Activated CD4-positive, alpha-beta T cell treated with anti-CD3 and anti-CD28 coated beads for 24 hours (primary cell): Measurements from ENCODE around the gene PLAU.
"Not testable (repeated sequence)": the region's sequence is repeated elsewhere in the genome, so short reads cannot be mapped to it uniquely, and the experiment has no call there.

Experiments
- DNase-seq, 2 donors: peaks; one replicate each; pipeline ENCODE4 v3.0.0-alpha.2; 2020; ENCODE audit warnings: low read depth in 2 of 2

PLAU gene

DNA sequence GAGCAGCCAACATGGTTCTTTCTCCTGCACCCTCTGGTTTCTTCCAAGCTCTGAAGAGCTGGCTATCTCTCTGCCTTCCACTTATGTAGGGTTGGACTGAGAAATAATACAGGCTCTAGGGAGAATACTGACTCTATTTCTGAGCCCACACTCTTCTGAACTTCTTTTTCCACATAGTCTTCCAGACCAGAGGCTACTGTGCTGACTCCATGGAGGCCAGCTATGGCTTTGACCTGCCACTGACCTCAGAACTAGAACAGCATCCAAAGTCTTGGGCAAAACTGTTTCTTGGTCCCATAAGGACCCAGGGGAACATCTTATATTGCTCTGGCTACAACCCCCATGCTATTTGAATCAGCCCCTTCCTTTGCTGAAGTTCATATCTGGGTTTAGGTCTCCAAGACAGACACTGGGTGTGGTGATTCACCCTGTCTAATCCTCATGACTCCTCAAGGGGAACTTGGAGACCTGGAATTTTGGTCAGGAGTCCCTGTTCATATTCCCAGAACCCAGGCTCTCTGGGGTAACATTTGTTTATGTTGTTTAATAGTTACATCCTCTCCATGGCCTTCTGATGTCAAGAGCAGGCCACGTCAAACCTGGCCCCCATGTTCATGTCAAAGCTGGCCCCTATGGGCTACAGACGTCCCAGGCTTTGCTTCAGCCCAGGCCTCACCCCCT lies 12.1 kb upstream of the PLAU start:
- DNase-seq: no peak

DNA sequence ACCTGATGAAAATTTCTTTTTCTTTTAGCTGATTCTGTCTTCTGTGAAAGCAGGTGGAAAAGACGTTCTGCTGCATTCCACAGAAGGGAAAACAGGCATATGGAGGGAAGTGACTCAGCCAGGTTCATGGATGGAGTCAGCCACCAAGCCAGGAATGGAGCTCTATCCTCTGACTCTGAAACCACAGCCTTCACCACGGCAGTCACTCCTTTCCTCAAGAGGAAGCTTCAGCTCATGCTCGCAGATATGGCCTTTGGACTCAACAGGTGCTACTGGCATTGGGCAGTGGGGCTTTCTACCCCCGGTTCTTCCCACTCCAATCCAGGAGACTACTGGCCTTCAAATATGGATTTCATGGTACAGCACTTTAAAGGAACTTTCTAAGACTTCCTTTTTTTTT lies 11.5 kb upstream of the PLAU start:
- DNase-seq: no peak

DNA sequence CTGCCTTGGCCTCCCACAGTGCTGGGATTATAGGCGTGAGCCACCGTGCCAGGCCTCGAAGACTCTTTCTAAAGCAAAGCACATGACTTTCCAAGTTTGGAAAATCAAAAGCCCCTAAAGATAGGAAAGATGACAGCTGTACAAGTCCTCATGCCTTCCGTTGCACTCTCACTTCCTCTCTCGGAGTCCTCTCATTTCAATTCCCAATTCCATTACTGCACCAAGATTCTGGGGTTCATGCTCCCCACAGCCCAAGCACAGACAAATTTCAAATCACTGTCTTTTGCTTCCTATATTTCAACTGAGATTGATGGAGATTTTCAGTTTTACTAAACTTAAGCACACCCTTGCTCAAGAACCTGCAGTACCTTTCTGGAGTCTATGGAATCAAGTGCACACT lies 10.9 kb upstream of the PLAU start:
- no peak for DNase-seq

DNA sequence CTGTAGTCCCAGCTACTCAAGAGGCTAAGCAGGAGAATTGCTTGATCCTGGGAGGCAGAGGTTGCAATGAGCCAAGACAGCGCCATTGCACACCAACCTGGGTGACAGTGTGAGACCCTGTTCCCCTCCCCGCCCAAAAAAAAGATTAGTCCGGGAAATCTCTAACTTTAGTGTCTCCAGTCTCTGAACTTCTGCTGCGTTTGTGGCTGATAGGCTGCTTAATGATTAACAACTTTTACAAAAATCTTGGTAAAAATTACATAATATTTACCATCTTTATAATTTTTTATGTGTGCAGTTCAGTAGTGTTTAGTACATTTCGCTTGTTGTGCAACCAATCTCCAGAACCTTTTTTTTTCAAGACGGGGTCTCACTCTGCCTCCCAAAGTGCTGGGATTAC lies 9.7 kb upstream of the PLAU start:
- no peak for DNase-seq

DNA sequence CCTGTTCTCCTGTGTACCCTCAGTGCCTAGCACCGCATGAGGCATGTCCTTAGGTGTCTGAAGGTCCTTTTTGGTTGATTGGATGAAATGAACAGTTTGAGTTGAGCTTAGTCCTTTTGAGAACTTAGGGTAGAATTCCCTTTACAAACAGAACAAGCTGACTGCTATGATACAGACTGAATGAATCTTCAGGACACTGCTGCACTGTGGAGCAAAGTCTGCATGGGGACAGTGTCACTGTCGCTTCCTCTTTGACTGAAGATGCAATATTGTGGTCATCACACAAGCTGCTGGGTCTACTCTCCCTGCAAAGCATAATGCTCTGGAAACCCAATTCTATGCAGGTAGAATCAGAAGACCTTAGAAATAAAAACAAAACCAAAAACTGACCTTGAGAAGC lies 8.6 kb upstream of the PLAU start:
- DNase-seq: no peak

DNA sequence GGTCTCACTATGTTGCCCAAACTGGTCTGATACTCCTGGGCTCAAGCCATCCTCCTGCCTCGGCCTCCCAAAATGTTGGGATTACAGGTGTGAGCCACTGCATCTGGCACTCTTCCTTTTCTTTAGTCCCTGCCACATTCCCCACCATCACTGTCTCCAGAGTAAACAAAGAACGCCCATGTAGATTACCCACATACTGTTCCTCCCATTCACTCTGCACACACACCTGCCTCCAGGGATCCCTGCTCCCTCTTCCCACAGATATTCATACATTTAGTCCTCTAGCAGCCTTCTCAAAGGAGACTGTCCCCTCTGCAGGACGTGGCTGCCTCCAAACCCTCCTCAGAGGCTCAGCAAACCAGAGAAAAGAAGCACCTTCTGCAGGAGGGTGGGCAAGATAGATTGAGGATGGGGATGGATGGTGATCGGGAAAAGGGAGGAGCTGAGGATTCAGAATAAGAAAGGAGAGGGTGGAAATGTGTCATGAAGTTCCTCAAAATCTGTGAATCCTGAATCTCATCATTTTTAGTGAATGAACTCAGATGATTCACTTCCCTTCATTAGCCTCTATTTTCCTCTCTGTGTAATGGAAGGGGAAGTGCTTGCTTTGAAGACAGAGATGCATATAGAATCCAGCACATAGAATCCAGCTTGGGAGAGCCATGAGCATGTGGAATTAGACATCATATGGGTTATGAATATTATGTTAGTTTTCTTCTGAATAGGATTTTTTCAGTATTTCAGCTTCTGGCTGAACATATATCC lies 5.5 kb upstream of the PLAU start:
- DNase-seq: no peak

DNA sequence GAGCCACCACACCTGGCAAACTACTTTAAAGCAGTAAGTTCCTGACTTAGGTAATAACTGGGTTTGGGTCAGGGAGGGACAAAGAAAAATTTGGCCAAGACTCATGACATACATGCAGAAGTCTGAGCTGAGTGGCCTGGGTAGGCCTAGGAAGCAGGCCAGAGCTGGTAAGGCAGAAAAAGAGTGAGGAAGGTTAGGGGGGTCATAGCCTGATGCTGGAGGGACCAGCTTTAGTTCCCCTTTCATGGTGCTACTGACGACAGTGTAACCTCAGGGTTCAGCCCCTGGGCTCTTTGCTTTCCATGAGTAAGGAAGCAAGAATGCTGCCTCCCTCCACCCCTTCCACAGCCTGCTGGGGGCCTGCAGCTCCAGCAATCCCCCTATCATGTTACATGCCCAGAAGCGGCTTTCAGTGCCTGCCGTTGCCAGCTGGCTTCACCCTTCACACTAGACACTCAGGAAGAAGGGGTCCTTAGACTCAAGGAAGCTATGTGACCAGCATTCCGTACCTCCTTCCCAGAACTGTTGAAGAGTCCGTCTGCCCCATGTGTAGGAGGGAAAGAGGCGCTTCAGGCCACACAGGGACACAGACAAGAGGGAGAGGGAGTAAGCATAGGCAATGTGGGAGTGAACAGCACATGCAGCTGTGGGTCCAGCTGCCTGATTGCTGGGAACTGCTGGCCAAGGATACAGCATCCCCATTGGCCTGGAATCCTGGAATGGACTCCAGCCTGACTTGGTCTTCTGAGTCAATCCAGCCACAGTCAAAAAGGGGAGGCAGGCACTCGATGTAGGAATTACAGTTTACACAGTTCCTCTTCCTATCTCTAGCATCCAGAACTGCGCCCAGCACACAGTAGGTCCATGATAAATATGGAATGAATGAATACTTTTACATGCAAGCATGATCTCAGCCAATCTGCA lies 4.1 kb upstream of the PLAU start:
- DNase-seq: no peak

DNA sequence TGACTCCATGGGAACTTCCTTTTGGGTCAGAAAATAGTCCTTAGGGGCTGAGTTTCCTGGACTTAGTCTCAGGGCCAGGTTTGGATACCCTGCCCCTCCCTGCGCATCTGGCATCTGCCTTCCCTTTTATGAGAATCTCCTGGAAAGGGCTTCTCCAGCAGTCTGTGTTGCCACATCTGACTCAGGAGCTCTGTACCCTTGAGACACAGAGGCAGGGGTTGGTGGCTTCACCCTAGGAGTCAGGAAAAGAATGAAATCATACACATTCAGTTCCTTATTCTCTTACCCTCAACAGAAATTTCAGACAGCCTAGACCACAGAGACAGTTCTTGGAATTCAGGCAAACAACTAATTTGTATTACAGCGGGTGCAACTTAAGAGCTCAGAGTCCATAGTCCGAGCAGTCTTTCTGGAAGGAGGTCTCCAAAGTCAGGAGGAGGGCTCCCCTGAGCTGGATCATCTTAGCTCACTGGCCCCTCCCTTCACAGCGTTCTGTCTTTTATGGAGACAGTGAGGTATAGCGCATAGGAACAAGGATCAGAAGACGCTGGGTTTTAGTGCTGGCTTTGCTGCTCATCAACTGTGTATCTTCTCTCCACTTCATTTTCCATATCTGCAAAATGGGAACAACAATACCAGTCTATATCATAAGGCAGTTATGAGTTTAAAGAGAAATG lies 3.0 kb upstream of the PLAU start:
- no peak for DNase-seq

DNA sequence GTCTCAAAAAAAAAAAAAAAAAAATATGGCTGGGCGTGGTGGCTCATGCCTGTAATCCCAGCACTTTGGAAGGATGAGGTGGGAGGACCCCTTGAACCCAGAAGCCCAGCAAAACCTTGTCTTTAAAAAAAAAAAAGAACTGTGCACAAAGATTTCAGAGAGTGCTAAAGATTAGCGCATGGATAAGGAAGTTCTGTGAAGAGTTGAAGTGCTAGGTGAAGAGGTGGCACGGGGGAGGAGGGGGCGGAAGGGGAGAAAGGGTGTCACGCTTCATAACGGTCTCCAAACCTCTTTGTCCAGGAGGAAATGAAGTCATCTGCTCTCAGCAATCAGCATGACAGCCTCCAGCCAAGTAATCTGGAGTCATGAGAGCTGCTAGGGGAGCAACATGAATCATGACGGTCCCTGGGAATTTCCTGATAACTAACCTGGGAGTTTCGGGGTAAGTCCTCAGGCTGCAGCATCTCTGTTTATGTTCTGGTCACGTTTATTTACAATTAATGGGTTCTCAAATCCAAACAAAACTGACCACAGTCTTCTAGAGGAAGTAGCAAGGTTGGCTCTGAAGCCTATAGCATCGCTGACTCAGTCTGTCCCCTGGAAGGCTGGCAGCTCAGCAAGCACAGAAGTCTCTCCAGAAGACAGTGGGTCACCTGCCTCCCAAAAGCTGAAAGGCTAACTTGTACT lies 1.9 kb upstream of the PLAU start:
- peak in 1 of 2 donors; percentile 32 for DNase-seq

DNA sequence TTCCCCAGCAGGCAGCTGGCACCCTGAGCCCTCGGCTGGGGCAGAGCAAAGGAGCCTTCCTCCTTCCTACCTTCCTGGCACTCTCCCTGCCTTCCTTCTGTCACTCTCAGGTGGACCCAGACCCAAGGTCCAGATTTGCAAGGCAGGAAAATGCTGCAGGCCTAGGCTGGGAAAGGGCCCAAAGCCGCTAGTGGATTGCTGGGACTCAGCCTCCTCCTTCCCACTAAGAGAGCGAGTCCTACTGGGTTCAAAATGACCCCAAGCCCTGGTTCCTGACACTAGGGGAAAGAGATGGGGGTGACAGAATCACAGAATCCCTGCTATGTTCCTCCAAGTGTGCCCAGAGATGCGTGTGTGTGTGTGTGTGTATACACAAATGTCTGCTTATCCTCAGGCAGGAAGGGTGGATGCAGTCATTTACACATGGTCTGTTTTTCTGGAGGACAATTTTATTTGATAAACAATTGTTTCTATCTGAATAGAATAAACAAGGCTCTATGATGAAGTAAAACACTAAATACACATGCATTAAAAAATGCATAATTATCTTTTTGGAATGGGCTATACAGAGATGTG lies 1.3 kb upstream of the PLAU start:
- DNase-seq: no peak

DNA sequence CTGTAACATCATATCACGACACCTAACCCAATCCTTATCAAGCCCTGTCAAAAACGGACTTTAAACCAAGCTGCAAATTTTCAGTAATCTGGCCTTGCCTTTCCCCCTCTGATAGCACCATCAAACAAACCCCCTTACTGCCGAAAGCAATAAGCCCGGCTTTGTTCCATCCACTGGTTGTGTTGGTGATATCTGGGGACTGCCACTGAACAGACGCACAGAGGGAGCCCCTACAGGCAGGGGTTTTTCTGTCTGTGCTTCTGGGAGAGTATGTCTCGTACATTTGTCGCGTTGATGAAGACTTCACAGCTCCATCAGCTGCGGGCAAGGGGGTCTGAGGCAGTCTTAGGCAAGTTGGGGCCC lies 550 bp upstream of the PLAU start:
- no peak for DNase-seq

DNA sequence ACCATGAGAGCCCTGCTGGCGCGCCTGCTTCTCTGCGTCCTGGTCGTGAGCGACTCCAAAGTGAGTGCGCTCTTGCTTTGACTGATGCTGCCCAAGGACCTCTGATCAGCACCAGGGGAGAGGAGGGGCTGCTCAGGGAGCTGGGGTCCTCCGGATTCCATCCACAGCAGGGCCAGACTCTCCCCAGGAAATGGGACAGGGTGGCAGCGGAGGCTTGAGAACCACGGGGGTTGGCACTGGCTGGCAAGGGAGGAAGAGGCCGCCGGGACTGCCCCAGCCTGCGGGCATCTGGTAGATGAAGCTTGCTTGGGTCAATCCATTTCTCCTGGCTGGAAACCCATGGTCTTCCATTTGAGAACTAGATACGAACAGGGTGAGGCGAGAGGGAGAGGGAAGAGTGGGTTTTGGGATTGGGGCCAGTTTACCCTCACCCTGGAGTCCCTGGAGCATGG lies 647 bp downstream of the PLAU start:
- DNase-seq: no peak

DNA sequence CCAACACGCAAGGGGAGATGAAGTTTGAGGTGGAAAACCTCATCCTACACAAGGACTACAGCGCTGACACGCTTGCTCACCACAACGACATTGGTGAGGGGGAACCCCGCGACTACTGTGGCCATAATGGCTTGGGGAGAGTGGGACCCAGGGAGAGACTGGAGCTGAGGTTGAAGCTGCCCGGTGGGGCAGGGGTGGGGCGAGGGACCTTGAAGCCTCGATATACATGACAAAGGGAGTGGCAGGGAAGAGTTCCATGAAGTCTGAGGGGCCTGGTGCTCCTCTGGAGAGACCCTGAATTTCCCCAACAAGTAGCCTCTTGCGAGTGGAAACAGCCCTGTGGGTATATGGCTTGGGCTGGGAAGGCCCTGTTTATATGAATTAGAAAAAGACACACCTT lies 3.1 kb downstream of the PLAU start:
- DNase-seq: no peak

DNA sequence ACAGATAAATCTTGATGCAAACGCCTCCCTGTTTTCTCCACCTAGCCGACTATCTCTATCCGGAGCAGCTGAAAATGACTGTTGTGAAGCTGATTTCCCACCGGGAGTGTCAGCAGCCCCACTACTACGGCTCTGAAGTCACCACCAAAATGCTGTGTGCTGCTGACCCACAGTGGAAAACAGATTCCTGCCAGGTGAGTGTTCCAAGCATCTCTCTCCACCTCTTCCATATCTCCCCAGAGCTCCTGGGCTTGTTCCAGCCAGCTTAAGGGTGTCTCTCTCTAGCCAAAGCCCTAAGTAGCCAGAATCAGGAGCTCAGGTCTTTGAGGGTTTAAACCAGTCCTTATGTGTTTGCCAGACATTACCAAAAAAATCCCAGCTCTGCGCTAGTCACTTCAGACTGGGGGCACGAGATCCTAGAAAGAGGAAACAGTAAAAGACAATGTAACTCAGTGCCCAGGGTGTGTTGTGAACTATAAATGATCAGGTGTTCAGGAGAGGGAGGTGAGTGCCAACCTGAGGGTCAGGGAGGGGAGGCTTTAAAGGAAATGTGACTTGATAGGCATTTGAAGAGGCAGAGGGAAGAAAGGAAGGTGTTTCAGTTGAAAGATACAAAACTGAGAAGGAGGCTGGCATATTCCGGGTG lies 4.4 kb downstream of the PLAU start:
- no peak for DNase-seq

DNA sequence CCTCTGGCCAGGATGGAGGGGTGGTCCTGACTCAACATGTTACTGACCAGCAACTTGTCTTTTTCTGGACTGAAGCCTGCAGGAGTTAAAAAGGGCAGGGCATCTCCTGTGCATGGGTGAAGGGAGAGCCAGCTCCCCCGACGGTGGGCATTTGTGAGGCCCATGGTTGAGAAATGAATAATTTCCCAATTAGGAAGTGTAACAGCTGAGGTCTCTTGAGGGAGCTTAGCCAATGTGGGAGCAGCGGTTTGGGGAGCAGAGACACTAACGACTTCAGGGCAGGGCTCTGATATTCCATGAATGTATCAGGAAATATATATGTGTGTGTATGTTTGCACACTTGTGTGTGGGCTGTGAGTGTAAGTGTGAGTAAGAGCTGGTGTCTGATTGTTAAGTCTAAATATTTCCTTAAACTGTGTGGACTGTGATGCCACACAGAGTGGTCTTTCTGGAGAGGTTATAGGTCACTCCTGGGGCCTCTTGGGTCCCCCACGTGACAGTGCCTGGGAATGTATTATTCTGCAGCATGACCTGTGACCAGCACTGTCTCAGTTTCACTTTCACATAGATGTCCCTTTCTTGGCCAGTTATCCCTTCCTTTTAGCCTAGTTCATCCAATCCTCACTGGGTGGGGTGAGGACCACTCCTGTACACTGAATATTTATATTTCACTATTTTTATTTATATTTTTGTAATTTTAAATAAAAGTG lies 6.0 kb downstream of the PLAU start:
- no peak for DNase-seq

DNA sequence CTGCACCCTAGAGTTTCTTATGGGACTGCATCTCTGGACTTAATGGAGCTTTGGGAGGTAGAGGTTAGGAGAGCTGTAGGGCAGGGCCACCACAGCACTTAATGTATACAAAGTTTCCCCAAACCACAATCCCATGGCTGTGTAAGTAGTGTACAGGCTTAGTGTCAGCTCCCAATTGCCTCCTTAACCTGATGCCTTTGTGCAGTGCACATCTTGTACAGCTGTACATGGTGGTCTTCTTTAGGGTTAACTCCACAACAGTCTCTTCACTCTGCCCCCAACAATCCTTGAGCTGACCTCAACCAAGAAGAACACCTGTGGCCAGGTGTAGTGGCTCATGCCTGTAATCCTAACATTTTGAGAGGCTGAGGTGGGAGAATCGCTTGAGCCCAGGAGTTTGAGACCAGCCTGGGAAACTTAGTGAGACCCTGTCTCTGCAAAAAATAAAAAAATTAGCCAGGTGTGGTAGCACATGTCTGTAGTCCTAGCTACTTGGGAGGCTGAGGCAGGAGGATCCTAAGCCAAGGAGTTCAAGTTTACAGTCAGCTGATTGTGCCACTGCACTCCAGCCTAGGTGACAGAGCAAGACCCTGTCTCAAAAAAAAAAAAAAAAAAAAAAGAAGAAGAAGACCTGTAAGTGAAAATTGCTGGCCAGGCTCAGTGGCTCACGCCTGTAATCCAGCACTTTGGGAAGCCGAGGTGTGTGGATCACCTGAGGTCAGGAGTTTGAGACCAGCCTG lies 6.8 kb downstream of the PLAU start:
- DNase-seq: no peak

DNA sequence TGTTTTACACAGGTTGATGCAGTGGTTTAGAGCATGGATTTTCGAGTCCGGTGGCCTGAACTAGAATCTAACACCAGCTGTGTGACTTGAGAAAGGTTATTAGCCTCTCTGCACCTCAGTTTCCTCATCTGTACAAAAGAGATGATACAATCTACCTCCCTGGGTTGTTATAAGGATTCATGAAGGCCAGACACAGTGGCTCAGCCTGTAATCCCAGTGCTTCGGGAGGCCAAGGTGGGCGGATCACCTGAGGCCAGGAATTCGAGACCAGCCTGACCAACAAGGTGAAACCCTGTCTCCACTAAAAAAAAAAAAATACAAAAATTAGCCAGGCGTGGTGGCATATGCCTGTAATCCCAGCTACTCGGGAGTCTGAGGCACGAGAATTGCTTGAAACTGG lies 8.5 kb downstream of the PLAU start:
- DNase-seq: not testable (repeated sequence)

DNA sequence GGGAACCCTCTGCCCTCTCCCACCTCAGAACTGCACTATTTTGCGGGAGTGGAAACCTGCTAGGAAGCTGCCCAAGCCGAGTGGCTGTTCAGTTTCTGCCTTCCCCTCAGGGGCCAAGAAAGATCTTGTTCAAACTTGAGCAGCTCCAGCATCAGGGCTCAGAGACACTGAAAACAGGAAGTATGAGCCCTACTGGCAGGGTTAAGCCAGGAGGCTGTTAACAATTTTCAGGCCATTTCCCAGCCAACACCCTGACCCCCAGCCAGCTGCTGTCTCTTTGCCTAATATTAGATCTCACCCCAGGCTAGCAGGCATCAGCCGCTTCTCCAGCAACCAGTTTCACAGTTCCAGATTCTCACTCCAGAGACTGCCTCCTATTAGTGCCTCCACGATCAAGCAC lies 9.2 kb downstream of the PLAU start:
- DNase-seq: no peak
